GM19468 (cell line): Measurements from ENCODE around the gene FREM1.
A peak's percentile ranks its signal among the peaks of the same experiment; 100 is the strongest.

ENCODE experiments used
- ATAC-seq: cut with Tn5 transposase; IDR thresholded peaks from one replicate; pipeline ENCODE4 v1.9.1; 2021; ENCODE audit warnings: mild to moderate bottlenecking, moderate library complexity, moderate number of reproducible peaks; ENCODE audit not compliant: unreplicated experiment; ENCODE audit errors: extremely low read depth

Gene FREM1

DNA sequence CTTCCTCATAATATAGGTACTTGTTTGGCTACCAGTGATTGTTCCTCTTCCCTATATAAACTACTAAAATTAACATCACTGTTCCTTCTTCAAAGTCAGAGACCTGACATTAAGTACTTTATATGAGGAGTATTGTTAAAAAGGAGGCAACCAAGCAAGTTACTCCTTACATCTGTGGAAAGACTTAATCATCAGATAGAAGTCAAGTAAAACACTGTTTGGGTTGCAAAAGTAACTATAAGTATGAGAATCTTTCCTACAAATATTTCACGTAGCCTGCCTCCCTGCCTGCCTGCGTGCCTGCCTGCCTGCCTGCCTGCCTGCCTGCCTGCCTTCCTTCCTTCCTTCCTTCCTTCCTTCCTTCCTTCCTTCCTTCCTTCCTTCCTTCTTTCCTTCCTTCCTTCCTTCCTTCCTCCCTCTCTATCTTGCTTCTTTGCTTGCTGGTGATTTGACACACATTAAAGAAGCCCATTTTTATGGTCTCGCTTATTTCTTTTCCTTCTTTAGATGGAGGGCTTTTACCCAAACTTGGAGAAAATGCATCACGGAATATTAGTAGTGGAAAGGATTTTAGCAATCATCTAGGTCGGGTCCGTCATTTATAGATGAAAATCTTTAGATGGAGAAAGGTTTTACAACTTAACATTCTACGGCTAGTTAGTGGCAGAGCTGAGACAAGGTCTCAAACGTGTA, 190.9 kb downstream of the FREM1 start:
- ATAC-seq = no peak

DNA sequence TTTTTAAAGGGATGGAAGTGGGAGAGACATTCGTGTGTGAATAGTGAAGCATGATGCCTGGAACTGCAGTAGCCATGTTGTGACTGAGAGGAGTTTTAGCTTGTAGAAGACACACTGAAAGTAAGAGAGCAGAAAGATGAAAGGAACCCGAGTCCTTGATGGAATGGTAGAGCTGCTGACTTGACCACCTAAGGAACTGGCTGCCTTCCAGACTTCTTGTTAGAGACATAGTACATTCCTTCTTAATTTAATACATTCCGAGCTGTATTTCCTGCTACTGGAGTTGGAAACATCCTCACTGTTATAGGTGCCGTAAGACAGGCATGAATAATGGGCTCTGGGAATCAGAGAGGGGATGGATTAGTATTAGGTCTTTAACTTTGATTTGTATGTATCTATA, 195.1 kb downstream of the FREM1 start:
- no peak for ATAC-seq

DNA sequence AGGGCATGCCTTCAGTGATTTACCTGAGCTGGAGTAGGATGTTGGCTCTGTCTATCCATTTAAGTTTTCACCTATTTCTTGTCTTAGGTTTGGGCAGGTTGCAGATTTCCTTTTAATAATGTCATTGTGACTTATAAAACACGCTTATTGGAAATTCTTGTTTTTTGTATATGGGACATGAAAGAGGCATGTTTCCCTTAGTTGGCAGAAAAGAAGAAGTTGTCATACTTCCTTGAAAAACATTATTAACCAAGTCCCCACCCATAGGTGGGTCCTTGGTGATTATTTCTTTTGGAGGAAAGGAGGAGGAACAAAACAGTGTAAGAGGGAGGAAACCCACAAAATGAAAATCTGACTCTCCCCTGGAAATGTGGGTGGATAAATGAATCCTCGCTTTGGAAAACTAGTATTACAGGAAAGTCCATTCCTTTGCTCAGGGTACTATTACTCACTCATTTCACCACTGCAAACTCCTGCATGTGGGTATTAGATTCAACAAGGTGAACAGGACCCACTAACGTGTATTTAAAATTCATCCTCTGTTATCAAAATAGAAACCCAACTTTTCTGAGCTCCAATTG, 197.0 kb downstream of the FREM1 start:
- ATAC-seq = no peak

DNA sequence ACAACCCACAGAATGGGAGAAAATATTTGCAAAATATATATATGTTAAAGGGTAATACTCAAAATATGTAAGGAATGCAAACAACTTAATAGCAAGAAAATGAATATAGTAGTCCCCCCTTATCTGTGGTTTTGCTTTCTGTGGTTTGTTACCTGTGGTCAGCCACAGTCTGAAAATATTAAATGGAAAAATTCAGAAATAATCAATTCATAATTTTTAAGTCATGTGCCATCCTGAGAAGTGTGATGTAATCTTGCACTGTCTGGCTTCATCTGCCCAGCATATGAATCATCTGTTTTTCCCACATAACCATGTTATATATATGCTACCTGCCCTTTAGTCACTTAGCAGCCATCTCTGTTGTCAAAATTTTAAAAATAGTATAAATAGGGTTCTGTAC, 199.4 kb downstream of the FREM1 start:
- ATAC-seq = no peak

DNA sequence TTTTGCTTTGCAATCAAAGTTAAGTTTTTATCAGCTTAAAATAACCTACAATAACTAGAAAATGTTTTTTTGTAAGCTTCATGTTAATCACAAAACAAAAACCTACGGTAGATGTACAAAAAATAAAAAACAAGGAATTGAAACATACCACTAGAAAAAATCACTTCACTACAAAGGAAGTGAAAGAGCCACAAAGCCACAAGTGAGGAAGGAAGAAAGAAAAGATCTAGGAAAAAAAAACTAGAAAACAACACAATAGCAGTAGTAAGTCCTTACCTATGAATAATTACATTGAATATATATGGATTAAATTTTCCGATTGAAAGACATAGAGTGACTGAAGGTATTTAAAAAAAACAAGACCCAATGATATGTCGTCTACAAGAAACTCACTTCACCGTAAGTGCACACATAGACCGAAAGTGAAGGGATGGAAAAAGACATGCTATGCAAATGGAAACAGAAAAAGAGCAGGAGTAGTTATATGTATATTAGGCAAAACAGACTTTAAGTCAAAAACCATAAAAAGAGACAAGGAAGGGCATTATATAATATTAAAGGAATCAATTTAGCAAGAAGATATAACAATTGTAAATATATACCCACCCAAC, 203.6 kb downstream of the FREM1 start:
- no peak for ATAC-seq

DNA sequence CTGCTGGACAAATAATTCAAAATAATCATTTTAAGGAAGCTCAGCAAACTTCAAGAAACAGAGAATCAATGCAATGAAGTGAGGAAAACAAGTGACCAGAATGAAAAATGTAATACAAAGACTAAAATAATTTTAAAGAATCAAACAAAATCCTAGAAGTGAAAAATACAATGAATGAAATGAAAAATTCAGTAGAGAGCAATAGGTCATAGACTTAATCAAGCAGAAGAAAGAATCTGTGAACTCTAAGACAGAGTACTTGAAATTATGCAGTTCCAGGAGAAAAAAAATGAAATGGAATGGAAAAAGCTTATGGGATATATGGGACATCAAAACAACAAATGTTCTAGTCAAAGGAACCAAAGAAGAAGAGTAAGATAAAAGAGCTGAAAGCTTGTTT, 205.1 kb downstream of the FREM1 start:
- ATAC-seq = no peak

DNA sequence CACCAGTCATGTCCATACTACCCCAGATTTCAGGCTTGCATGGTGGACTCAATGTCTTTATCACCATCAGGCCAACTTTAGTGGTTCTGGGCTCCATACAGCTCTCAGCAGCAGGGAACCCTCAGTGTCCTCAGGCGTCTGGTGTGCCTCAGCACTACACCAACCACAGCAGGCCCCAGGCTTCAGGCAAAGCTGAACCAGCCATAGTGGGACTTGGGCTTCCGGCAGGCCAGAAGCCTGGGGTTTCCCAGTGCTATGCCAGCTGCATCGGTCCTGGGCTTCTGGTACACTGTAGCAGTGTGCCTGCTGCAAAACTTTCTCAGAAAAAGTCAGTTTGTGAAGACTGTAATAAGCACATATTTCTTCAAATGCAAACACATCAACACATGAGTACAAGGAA, 205.9 kb downstream of the FREM1 start:
- no peak for ATAC-seq

DNA sequence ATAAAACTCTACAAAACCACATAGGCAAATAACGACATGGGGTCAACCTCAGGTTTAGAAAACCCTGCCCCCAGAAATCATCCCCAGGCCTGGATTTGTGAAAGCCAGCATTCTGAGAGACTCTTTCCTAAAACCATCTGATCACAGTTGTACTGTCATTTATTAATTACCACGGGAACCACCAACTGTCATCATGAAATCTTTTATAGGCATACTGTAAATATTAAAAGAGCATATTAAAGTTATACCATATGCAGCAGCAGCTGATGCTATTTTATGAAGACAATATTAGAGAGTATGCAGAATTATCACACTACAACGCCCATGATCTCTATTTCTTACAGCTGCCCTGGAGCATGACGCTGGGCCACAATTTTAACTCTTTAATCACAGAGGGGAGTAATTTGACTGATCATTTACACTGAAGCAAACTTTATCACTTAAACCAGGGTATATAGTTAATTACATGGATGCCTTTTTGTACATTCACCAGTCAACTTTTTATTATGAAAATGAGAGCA, 208.0 kb downstream of the FREM1 start:
- ATAC-seq = no peak

DNA sequence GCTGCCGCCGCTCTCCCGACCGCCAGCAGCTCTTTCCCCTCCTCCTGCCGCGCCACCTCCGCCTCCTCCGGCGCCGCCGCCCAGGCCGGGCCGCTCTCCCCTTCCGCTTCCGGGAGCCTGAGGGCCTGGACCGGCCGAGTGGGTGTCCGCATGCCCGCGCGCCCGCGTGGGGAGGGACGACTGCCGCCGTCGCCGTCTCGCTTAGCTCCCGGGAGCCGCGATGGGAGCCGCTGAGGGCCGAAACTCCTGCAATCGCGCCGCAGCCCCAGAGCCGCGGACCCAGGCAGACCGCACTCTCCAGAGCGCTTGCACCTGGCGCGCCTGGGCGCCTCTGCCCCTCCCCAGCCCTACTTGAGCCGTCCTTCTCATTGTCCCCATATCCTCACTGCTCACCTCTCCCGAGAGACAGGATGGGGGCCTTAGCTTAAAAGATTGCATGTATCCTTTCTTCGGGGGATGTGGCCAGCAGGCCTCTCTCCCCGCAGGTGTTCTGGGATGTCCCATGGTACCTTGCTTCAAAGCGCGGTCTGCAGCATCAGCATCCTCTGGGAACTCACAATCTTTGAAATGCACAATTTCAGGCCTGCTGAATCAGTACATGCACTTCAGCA, 216.9 kb downstream of the FREM1 start, which contains the start of gene ZDHHC21:
Gene ZDHHC21 (minus strand): TSS at position 182 of the 611 bp plus-strand sequence. CDS start 19,092 bp downstream, outside the sequence.
- peak; percentile 73 for ATAC-seq

DNA sequence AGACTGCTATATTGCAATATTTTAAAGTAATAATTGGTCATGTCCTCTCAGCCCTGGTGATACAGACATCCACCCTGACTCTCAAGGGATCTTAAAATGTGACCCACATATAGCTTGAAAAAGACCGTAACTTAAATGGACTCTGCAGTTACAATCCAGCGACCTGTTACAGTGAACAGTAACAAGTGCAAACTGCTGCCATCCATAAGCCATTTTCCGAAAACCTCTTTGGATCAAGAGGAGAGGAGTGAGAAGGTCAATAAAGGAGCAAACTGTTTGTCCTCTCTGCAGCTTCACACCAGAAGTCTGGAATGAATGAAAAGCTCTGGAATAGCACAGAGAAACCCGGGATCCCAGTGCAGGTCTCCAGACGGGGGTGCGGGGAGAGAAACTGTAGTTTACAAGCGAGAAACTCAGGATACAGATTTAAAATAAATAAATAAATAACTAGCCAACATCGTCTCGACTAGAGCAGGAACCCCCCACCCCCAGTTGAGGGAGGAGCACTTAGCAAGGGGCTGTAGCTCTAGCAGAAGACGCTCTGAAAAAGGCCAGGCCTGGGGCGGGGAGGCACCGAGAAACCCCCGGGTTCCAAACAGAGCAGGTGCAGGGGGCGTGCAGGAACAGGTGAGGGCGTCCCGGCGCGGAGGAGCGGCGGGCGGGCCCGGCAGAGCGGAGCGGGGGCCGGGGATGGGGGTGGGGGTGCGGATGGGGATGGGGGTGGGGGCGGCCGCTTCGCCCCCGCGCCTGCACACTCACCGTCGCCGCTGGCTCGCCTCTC, 217.6 kb downstream of the FREM1 start:
- no peak for ATAC-seq

DNA sequence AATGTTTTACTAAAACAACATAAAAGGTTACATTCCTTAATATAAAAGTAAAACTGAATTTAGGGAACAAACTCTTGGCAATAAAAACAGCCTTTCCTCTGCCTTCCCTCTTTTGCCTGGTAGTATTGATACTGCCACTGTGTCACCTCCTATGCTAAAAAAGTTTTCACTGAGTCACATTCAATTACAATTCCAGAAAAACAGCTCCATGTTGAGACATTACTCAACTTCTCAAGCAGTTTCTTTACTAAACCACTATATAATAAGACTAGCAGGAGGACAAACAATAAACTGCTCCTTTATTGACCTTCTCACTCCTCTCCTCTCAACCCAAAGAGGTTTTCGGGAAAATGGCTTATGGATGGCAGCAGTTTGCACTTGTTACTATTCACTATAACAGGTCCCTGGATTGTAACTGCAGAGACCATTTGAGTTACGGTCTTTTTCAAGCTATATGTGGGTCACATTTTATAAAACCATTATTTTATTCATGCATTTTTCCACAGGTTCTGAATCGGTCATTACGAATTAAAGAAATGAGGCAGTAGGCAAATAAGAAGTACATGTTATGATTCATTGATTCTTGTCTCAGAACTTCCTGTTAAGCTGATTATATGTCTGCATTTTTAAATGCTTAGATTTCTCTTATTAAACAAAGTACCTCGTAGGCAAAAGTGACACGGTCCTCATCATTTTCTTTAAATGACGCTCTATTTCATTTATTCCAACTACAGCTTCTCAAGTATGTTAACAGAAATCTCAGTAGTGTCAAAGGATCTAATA, 219.1 kb downstream of the FREM1 start:
- no peak for ATAC-seq

DNA sequence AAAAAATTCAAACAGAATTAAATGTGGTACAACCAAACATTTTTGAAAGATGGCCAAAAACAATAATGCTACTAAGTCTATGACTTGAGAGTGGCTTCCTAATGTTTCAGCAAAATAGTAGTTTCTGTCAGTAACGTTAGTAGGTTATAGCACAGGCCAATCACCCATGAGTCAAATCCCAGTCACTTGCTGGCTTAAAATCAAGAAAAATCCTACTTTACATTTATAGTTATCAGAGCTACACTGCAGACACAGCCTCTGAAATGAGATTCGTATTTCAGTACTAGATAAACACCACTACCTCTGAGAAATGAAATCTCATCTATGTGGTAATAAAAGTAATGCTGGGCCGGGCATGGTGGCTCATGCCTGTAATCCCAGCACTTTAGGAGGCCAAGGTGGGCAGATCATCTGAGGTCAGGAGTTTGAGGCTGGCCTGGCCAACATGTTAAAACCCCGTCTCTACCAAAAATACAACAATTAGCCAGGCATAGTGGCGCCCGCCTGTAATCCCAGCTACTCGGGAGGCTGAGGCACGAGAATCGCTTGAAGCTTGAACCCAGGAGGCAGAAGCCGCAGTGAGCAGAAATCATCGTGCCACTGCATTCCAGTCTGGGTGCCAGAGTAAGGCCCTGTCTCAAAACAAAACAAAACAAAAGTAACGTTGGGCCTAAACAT, 223.0 kb downstream of the FREM1 start:
- no peak for ATAC-seq

DNA sequence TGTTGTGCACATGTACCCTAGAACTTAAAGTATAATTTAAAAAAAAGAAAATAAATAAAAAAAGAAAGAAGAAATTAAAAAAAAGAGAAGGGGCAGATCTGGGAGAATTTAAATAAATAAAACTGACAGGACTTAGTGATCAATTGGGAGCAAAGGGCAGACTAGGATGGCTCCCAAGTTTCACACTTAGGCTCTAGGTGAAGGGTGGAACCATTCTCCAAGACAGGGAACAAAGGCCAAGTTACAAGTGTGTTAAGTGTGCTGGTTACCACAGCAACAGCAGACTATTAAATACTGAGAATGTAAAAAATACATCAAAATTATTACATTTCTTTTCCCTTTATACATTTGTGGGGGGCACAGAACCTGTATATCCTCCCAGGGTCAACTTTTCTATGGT, 224.1 kb downstream of the FREM1 start:
- ATAC-seq = no peak
